ENCODE measurements around the gene IGF2. TPM values are rescaled to one million over a fixed set of nuclear protein-coding genes. Genes with fewer than 3 reads are reported as not detected.

The IGF2 gene
- total and polyA plus RNA-seq, 2 donors (not counting 1 experiment from before 2014, with no cell fraction given): not detected

DNA sequence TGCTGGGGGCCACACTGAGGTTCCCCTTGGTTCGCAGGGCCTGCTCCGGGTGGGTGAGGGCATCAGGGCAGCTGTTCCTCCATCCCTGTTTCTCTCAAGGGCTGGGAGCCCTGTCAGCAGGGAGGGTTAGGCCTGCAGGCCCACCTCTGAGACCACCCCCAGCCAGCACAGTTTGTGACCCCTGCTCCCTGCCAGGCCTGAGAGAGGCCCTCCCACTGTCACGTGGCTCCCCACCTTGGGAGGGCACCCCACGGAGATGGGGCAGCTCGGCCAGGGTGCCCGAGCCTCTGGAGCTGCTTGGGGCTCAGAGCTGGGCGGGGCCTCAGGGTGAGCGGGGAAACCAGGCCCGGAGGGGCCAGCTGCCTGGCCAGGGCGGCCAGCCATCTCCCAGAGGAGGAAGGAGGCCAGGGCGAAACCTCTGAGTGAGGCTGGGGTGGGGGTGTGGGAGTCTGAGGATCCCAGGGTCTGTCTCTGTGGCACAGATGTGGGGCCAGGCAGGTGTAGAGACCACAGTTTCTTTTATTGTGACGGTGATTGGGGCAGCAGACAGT, 24.3 kb upstream of the IGF2 start:
- no peaks in the 10 kb centered on the region for H3K27me3 Mint-ChIP-seq
- CTCF ChIA-PET: interaction anchor here (3.1 to 3.7 kb wide), 2 partner anchors 11 to 257 kb away, joined by 16 to 23 read pairs; no protein-coding TSS in a partner anchor
- no peaks in the 10 kb centered on the region for H3K79me2 ChIP-seq (ENCODE audit: control insufficient read depth, insufficient read depth, low read length)
- H3K27ac ChIP-seq (ENCODE audit: low read length in 2 of 2): no peak overlapping the region
- H3K4me1 ChIP-seq (ENCODE audit: control insufficient read depth in 2 of 2, insufficient read depth in 2 of 2, low read length in 2 of 2): peaks cover 0 to 3% of the 10 kb centered on the region in 2 donors
- WGBS (ENCODE audit: insufficient coverage): 81% methylated on average over 10 of the region's 12 CpGs
- no peak overlapping the region for H3K4me3 ChIP-seq (ENCODE audit: control extremely low read depth in 1 of 5, extremely low read depth in 1 of 5, insufficient read depth in 1 of 5, low read depth in 2 of 5, low read length in 4 of 5)
- H3K4me3 Mint-ChIP-seq: no peak overlapping the region
- H3K4me2 ChIP-seq (replicated peaks; ENCODE audit: low read depth, low read length, poor library complexity, severe bottlenecking): no peak overlapping the region
- H2AFZ ChIP-seq (ENCODE audit: insufficient read depth, low read depth, low read length, poor library complexity, severe bottlenecking): no peak overlapping the region
- TF ChIP-seq EZH2 (IDR thresholded peaks at IDR 0.05; ENCODE audit: borderline replicate concordance, insufficient read depth, low read depth, low read length, poor library complexity, severe bottlenecking): no peak
- TF ChIP-seq, protein P1, sequence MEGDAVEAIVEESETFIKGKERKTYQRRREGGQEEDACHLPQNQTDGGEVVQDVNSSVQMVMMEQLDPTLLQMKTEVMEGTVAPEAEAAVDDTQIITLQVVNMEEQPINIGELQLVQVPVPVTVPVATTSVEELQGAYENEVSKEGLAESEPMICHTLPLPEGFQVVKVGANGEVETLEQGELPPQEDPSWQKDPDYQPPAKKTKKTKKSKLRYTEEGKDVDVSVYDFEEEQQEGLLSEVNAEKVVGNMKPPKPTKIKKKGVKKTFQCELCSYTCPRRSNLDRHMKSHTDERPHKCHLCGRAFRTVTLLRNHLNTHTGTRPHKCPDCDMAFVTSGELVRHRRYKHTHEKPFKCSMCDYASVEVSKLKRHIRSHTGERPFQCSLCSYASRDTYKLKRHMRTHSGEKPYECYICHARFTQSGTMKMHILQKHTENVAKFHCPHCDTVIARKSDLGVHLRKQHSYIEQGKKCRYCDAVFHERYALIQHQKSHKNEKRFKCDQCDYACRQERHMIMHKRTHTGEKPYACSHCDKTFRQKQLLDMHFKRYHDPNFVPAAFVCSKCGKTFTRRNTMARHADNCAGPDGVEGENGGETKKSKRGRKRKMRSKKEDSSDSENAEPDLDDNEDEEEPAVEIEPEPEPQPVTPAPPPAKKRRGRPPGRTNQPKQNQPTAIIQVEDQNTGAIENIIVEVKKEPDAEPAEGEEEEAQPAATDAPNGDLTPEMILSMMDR (IDR thresholded peaks at IDR 0.05): no peak
- H4K20me1 ChIP-seq (ENCODE audit: control insufficient read depth, insufficient read depth, low read length, poor library complexity, severe bottlenecking): no peaks in the 10 kb centered on the region
- intact Hi-C loops (cut with micrococcal nuclease): no loop called here
- H3K27ac Mint-ChIP-seq: no peak overlapping the region
- no peak overlapping the region for H3K9ac ChIP-seq (ENCODE audit: low read length)
- no peaks in the 10 kb centered on the region for H3K9me3 ChIP-seq (ENCODE audit: control extremely low read depth in 1 of 3, control insufficient read depth in 2 of 3, insufficient read depth in 1 of 3, low read length in 2 of 3)
- POLR2A ChIA-PET: no interaction called here
- ATAC-seq (ENCODE audit: low read depth) (no peak), DNase-seq (no peak)
- H3K27me3 ChIP-seq (replicated peaks in 1 of 4; ENCODE audit: control extremely low read depth in 1 of 4, control insufficient read depth in 3 of 4, insufficient read depth in 4 of 4, low read length in 3 of 4): peaks cover 0 to 10% (median 0%) of the 10 kb centered on the region in 4 experiments
- no peaks in the 10 kb centered on the region for H3K9me3 Mint-ChIP-seq (ENCODE audit: insufficient read depth)
- H3K36me3 ChIP-seq (replicated peaks in 1 of 2; ENCODE audit: control extremely low read depth in 1 of 2, control insufficient read depth in 1 of 2, extremely low read depth in 1 of 2, insufficient read depth in 2 of 2, low read length in 1 of 2): no peaks in the 10 kb centered on the region
- no peaks in the 10 kb centered on the region for H3K4me1 Mint-ChIP-seq

DNA sequence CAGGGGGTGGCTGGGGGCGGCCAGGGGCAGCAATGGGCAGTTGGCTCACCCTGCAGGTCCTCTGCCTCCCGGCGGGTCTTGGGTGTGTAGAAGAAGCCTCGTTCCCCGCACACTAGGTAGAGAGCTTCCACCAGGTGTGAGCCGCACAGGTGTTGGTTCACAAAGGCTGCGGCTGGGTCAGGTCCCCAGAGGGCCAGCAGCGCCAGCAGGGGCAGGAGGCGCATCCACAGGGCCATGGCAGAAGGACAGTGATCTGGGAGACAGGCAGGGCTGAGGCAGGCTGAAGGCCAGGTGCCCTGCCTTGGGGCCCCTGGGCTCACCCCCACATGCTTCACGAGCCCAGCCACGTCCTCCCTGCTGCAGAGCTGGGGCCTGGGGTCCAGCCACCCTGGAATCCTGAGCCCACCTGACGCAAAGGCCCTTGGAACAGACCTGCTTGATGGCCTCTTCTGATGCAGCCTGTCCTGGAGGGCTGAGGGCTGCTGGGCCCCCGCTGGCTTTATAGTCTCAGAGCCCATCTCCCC, 21.6 kb upstream of the IGF2 start, which contains the start of gene INS:
TSS of gene INS (minus strand) at position 474 of the 524 bp plus-strand sequence. CDS start at position 236, 238 bp downstream.
- Histone ChIP-seq H3K9me3 (ENCODE audit: control extremely low read depth in 1 of 3, control insufficient read depth in 2 of 3, insufficient read depth in 1 of 3, low read length in 2 of 3) (no peaks in the 10 kb centered on the region), H3K27me3 (replicated peaks in 1 of 4; ENCODE audit: control extremely low read depth in 1 of 4, control insufficient read depth in 3 of 4, insufficient read depth in 4 of 4, low read length in 3 of 4) (peaks cover 0 to 12% (median 2%) of the 10 kb centered on the region in 4 experiments), H3K79me2 (ENCODE audit: control insufficient read depth, insufficient read depth, low read length) (no peaks in the 10 kb centered on the region), H3K36me3 (replicated peaks in 1 of 2; ENCODE audit: control extremely low read depth in 1 of 2, control insufficient read depth in 1 of 2, extremely low read depth in 1 of 2, insufficient read depth in 2 of 2, low read length in 1 of 2) (no peaks in the 10 kb centered on the region), H3K4me3 (ENCODE audit: control extremely low read depth in 1 of 5, extremely low read depth in 1 of 5, insufficient read depth in 1 of 5, low read depth in 2 of 5, low read length in 4 of 5) (no peak within 1 kb of the TSS), H3K4me1 (ENCODE audit: control insufficient read depth in 2 of 2, insufficient read depth in 2 of 2, low read length in 2 of 2) (peaks cover 0 to under 1% of the 10 kb centered on the region in 2 donors), H2AFZ (ENCODE audit: insufficient read depth, low read depth, low read length, poor library complexity, severe bottlenecking) (no peak within 1 kb of the TSS), H3K9ac (ENCODE audit: low read length) (no peak within 1 kb of the TSS), H3K27ac (ENCODE audit: low read length in 2 of 2) (no peak within 1 kb of the TSS), H4K20me1 (ENCODE audit: control insufficient read depth, insufficient read depth, low read length, poor library complexity, severe bottlenecking) (no peaks in the 10 kb centered on the region), H3K4me2 (replicated peaks; ENCODE audit: low read depth, low read length, poor library complexity, severe bottlenecking) (no peak within 1 kb of the TSS)
- WGBS (ENCODE audit: insufficient coverage): 80% methylated on average over 12 of the region's 13 CpGs
- no peak for DNase-seq
- ATAC-seq (ENCODE audit: low read depth): no peak
- H3K4me3 Mint-ChIP-seq: no peak within 1 kb of the TSS
- ChIA-PET CTCF (interaction anchor here (1.0 kb wide), 1 partner anchor 9 kb away, joined by 4 read pairs; no protein-coding TSS in a partner anchor), POLR2A (no interaction called here)
- no peak within 1 kb of the TSS for H3K27ac Mint-ChIP-seq
- intact Hi-C loops (cut with micrococcal nuclease): no loop called here
- H3K9me3 Mint-ChIP-seq (ENCODE audit: insufficient read depth): no peaks in the 10 kb centered on the region
- H3K4me1 Mint-ChIP-seq: no peaks in the 10 kb centered on the region
- H3K27me3 Mint-ChIP-seq: no peaks in the 10 kb centered on the region
- no peak for TF ChIP-seq EZH2 (IDR thresholded peaks at IDR 0.05; ENCODE audit: borderline replicate concordance, insufficient read depth, low read depth, low read length, poor library complexity, severe bottlenecking)
- TF ChIP-seq, protein P1 (IDR thresholded peaks at IDR 0.05): no peak

Data from B cell (primary cell).